Measurements from ENCODE around the gene TMEM31.

The TMEM31 gene, protein sequence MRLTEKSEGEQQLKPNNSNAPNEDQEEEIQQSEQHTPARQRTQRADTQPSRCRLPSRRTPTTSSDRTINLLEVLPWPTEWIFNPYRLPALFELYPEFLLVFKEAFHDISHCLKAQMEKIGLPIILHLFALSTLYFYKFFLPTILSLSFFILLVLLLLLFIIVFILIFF

DNA sequence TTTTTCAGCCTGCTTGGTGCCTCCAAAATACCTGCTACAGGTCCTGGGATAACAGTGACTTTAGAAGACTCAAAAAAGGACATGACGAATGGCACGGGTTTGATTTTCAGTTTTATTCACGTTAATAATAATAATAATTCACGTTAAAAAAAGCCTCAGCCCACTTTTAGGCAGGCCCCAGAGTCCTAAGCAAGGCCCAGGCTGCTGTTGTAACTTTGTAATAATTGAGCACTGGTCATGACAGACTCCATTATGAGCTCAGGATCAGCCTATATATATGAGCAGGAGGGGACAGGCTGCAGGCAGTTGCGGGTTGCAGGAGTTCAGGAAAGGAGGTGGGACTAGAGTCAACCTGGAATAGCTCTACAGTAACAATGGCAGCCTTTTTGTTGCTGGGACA, at the start of gene TMEM31:
TSS of gene TMEM31 (plus strand) at position 301 of the 400 bp plus-strand sequence. CDS start 1,350 bp downstream, outside the sequence.
- H3K4me1 ChIP-seq: no peaks in the 10 kb centered on the region
- H3K36me3 ChIP-seq: no peaks in the 10 kb centered on the region
- H3K4me2 ChIP-seq: no peak within 1 kb of the TSS
- TF ChIP-seq Cebpa-rat (IDR thresholded peaks at IDR 0.05): no peak
- no peak within 1 kb of the TSS for H3K27ac ChIP-seq
- no peaks in the 10 kb centered on the region for H3K9me3 ChIP-seq (replicated peaks in 1 of 11)
- no peaks in the 10 kb centered on the region for H4K20me1 ChIP-seq
- no peaks in the 10 kb centered on the region for H3K27me3 ChIP-seq
- no peak within 1 kb of the TSS for H3K9ac ChIP-seq
- H3K4me3 ChIP-seq: no peak within 1 kb of the TSS

DNA sequence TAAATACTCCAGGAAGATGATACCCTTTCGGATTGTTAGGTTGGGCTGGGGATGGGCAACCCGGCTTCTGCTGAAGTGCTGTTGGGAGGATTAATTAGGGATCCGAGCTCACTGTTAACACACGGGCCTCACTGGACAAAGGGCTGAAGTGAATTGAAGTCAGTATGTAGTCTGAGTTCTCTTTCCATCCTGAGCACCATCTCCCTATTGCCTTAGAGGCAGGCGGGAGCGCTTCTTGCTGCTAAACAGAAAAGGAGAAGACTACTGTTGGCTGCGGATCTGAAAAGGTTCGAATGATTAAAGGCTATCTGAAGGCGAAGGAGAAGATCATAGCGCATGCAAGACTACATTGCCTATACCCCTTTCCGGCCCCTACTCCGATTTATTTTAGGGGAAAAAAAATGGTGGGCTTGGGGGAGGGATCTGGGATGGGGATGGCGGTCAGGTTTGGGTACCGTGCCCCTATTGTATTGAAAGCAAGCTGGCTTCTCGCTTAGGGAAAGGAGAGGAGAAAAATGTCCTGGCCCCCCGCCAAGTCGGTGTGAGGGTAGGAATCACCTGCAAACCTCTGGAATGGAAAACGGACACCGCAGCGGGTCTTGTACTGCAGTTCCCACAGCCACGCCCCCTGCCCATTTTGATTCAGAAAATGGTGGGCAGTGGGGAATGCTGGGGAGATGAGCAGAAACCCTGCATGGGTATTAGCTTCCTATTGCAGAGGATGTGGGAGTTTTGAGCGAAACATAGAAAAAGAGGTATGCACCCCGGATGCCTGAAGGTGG, 46.5 kb upstream of the TMEM31 start:
- Histone ChIP-seq H3K4me2 (no peak overlapping the region), H3K36me3 (no peaks in the 10 kb centered on the region), H3K4me3 (no peak overlapping the region), H3K27me3 (peaks cover 0 to 9% (median 0%) of the 10 kb centered on the region in 11 experiments; a peak in 1 of 22 replicates), H3K9me3 (replicated peaks in 1 of 11) (no peaks in the 10 kb centered on the region), H4K20me1 (no peaks in the 10 kb centered on the region), H3K9ac (no peak overlapping the region), H3K27ac (no peak overlapping the region), H3K4me1 (no peaks in the 10 kb centered on the region)
- TF ChIP-seq Cebpa-rat (IDR thresholded peaks at IDR 0.05): no peak

DNA sequence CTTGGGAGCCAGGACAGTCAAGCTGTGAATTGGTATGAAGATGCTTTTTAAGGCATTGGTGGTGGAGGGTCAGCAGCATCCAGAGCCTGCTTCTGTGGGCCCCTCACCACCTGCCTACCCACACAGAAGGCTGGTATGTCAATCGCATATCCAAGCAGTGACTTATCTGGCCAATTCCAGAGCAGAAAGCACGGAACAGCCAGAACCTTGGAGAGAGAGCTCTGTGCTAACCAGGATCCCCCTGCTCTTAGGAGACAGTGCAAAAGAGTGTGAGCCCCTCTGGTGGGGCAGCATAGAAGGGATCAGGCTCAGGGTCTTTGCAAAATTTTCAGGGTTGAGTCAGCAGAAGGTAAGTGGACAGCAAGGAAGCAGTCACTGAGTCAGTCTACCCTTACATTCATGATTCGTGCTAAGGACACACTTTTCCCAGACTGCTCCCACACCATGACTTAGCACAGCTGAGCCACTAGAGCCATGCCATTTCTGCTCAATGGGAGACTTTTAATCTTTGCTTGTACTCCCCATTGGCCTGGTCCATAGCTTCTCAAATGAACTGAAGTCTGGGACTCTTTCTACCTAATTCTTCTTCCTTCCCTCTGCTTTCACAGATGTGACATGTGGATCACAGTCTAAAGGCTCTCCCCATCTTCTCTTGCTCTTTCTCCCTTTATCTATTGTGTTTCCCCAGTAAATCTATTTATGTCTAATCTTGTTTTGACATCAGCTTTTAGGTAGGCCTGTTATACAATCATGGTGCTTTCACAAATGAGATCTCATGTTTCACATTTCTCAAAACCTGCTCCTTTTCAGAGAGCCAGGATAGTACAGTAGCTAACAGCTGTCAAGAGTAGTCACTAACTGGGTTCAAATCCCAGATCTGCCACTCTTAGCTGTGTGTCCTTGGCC, 44.3 kb upstream of the TMEM31 start:
- peaks cover 0 to 9% (median 0%) of the 10 kb centered on the region in 11 experiments; a peak in 1 of 22 replicates for H3K27me3 ChIP-seq
- no peak overlapping the region for H3K4me2 ChIP-seq
- no peak overlapping the region for H3K4me3 ChIP-seq
- H3K27ac ChIP-seq: no peak overlapping the region
- H4K20me1 ChIP-seq: no peaks in the 10 kb centered on the region
- H3K9ac ChIP-seq: no peak overlapping the region
- H3K9me3 ChIP-seq (replicated peaks in 1 of 11): no peaks in the 10 kb centered on the region
- H3K4me1 ChIP-seq: no peaks in the 10 kb centered on the region
- TF ChIP-seq Cebpa-rat (IDR thresholded peaks at IDR 0.05): no peak
- no peaks in the 10 kb centered on the region for H3K36me3 ChIP-seq

DNA sequence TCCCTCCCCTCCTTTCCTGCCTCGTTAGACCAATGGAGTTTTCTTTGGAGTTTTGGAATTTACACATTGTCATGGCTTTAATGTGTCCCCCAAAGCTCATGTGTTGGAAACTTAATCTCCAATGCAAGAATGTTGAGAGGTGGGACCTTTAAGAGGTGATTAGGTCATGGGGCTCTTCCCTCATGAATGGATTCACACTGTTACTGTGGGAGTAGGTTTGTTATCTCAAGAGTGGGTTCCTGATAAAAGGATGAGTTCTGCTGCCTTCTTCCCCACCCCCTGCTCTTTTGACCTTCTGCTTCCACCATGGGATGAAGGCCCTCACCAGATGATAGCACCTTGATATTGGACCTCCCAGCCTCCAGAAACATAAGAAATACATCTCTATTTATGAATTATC, 41.0 kb upstream of the TMEM31 start:
- peaks cover 0 to 2% (median 0%) of the 10 kb centered on the region in 11 experiments; a peak in 1 of 22 replicates for H3K36me3 ChIP-seq
- no peak overlapping the region for H3K4me3 ChIP-seq
- H4K20me1 ChIP-seq: peaks cover 0 to 4% (median under 1%) of the 10 kb centered on the region in 11 experiments; a peak in 6 of 22 replicates
- no peaks in the 10 kb centered on the region for H3K9me3 ChIP-seq (replicated peaks in 1 of 11)
- no peaks in the 10 kb centered on the region for H3K4me1 ChIP-seq
- no peak overlapping the region for H3K27ac ChIP-seq
- H3K9ac ChIP-seq: no peak overlapping the region
- TF ChIP-seq Cebpa-rat (IDR thresholded peaks at IDR 0.05): no peak
- H3K27me3 ChIP-seq: no peaks in the 10 kb centered on the region
- H3K4me2 ChIP-seq: no peak overlapping the region

DNA sequence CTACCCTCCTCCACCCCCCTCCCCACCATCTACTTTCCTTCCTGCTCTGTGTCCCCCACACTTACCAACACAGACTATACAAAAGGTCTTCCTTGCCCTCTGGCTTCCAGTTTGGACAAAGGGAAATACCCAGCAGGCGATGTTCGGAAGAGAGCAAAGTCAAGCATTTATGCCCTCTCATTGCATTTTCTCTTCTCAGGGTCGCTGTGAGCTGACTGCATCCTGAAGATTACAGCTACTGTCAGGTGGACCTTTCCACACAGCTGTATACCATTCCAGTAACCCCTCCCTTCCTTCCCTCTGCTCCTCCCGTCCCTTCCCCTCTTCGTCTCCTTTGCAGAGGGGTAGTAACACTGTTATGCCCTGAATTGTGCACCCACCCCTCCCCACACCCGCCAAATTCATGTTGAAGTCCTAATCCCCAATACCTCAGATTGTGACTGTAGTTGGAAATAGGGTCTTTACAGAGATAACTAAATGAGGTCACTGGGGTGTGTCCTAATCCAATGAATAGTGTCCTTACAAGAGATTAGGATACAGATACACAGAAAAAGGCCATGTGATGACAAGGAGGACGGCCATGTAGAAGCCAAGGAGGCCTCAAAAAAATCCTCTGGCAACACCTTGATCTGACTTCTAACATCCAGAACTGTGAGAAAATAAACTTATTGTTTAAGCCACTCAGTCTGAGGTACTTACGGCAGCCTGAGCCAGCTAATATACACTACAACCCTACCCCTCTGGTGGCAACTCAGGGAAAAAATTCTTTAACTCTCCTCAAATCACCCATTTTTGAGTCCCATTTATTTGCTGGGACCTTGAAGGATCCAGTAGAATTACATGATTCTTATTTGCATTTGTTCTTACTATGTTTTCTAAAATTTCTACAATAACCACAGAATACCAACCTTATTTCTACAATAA, 35.9 kb upstream of the TMEM31 start:
- Histone ChIP-seq H3K27ac (no peak overlapping the region), H3K9me3 (replicated peaks in 1 of 11) (no peaks in the 10 kb centered on the region), H3K4me2 (no peak overlapping the region), H3K9ac (no peak overlapping the region), H4K20me1 (peaks cover 7 to 50% (median 38%) of the 10 kb centered on the region in 11 experiments; a peak in 18 of 22 replicates), H3K4me3 (no peak overlapping the region), H3K4me1 (no peaks in the 10 kb centered on the region), H3K27me3 (0 out of 22 replicates have a peak, but pooled peaks cover 0 to 3% (median 0%) of the 10 kb centered on the region in 11 experiments), H3K36me3 (peaks cover 27 to 51% (median 39%) of the 10 kb centered on the region in 11 experiments)
- TF ChIP-seq Cebpa-rat (IDR thresholded peaks at IDR 0.05): no peak

DNA sequence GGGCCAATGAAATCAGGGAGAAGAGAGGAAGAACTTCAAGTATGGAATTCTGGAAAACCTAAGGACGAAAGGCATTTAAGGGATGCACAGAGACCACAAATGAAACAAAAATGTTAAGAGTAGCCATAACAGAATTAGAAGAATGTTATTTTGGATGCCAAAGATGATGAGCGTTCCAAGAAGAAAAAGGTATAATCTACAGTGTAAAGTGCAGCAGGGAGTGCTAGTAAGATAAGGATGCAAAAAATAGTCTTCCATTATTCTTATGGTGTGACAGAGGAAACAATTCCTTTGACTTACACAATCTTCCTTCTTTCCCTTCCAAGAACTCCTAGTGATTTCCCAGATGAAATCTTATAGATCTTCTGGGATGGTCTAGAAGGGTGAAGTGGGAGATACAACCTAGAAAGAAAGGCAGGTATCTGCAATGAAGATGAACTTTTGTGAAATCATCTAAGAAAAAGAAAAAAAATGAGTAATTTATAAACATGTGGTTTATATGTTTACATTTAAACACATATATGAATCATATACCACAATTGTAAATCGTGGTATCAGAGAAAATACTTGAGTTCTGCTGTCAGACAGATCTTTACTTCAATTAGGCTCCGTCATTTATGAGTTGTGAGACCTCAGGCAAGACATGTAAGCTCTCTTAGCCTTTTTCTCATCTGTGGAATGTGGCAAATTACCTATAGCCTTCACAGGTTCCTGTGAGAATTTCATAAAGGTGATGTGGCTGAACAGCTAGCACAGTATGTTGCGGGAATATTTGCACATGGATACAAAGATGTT, 32.3 kb upstream of the TMEM31 start:
- Histone ChIP-seq H3K27ac (no peak overlapping the region), H4K20me1 (peaks cover 7 to 74% (median 55%) of the 10 kb centered on the region in 11 experiments; a peak in 19 of 22 replicates), H3K36me3 (peaks cover 48 to 87% (median 66%) of the 10 kb centered on the region in 11 experiments), H3K27me3 (0 out of 22 replicates have a peak, but pooled peaks cover 0 to 3% (median 0%) of the 10 kb centered on the region in 11 experiments), H3K9ac (no peak overlapping the region), H3K4me3 (no peak overlapping the region), H3K9me3 (replicated peaks in 1 of 11) (no peaks in the 10 kb centered on the region), H3K4me1 (no peaks in the 10 kb centered on the region), H3K4me2 (no peak overlapping the region)
- no peak for TF ChIP-seq Cebpa-rat (IDR thresholded peaks at IDR 0.05)

DNA sequence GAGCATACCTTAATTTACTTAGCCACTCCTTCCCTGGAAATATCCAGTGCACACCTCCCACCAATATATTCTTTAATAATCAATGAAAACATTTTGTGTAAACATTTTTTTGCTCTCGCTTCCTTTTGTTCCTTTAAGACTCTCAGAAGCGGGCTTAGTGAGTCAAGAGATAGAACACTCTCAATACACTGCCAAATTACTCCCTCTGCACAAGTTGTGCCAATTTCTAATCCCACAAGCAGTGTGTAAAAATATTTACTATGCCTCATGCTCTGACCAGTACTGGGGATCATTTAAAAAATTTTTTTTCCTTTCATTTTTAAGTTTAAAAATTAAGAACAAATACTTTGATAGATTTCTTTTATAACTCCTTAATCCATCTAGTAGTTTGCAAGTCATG, 29.3 kb upstream of the TMEM31 start:
- H3K27me3 ChIP-seq: no peaks in the 10 kb centered on the region
- H3K4me1 ChIP-seq: peaks cover 0 to 9% (median 5%) of the 10 kb centered on the region in 10 experiments; a peak in 7 of 20 replicates
- H3K27ac ChIP-seq: no peak overlapping the region
- peaks cover 3 to 75% (median 49%) of the 10 kb centered on the region in 11 experiments; a peak in 19 of 22 replicates for H4K20me1 ChIP-seq
- no peak for TF ChIP-seq Cebpa-rat (IDR thresholded peaks at IDR 0.05)
- H3K36me3 ChIP-seq: peaks cover 51 to 88% (median 76%) of the 10 kb centered on the region in 11 experiments
- H3K9me3 ChIP-seq (replicated peaks in 1 of 11): no peaks in the 10 kb centered on the region
- H3K4me3 ChIP-seq: no peak overlapping the region
- H3K4me2 ChIP-seq: no peak overlapping the region
- no peak overlapping the region for H3K9ac ChIP-seq

Measured in BLaER1 treated with 17β-estradiol and CSF1 and Interleukin-3, amounts not matched to agents 10 nM and 100 nM (cell line).